Lung (tissue), 12 donors: ENCODE measurements around the gene SMARCA2. TPM values are rescaled to one million over a fixed set of nuclear protein-coding genes. Genes with fewer than 3 reads are reported as not detected.
A peak's percentile ranks its signal among the peaks of the same experiment; 100 is the strongest.

Source experiments
- ATAC-seq: fragments of 200-7000 bp; cut with Tn5 transposase; one replicate; pipeline ENCODE4 v1.9.1; 2020; ENCODE audit warnings: moderate number of reproducible peaks; ENCODE audit not compliant: insufficient read depth, low FRiP score
- DNase-seq, 3 donors: peaks; one replicate each; pipeline ENCODE4 v3.0.0-alpha.2; 2013 to 2017
- H3K27ac ChIP-seq, 2 donors: one replicate each; pipeline ENCODE4 v1.5.1; 2013; ENCODE audit warnings: mild to moderate bottlenecking in 2 of 2, moderate library complexity in 2 of 2, control low read depth in 1 of 2, inconsistent platforms in 1 of 2, low read depth in 1 of 2, low read length in 1 of 2
- H3K27me3 ChIP-seq, 3 donors: one replicate each; pipeline ENCODE4 v1.5.1; 2013; ENCODE audit warnings: low read length in 2 of 3; ENCODE audit not compliant: control insufficient read depth in 3 of 3, insufficient read depth in 3 of 3
- H3K36me3 ChIP-seq, 4 donors: one replicate each; pipeline ENCODE4 v1.5.1; 2013; ENCODE audit warnings: low read length in 4 of 4, mild to moderate bottlenecking in 1 of 4, moderate library complexity in 1 of 4; ENCODE audit not compliant: control insufficient read depth in 4 of 4, insufficient read depth in 4 of 4
- H3K4me1 ChIP-seq, 5 donors: one replicate each; pipeline ENCODE4 v1.5.1; 2013; ENCODE audit warnings: low read length in 5 of 5, mild to moderate bottlenecking in 2 of 5, moderate library complexity in 1 of 5; ENCODE audit not compliant: control insufficient read depth in 5 of 5, insufficient read depth in 5 of 5
- H3K4me3 ChIP-seq: one replicate; pipeline ENCODE4 v1.5.1; 2013; ENCODE audit warnings: mild to moderate bottlenecking, control low read depth, moderate library complexity
- H3K9ac ChIP-seq, 2 donors: one replicate each; pipeline ENCODE4 v1.5.1; 2013; ENCODE audit warnings: low read length in 2 of 2, control low read depth in 1 of 2; ENCODE audit not compliant: insufficient read depth in 1 of 2
- H3K9me3 ChIP-seq, 4 donors: one replicate each; pipeline ENCODE4 v1.5.1; 2013; ENCODE audit warnings: low read length in 3 of 4, mild to moderate bottlenecking in 1 of 4, moderate library complexity in 1 of 4; ENCODE audit not compliant: control insufficient read depth in 4 of 4, insufficient read depth in 3 of 4
- CTCF ChIP-seq: IDR thresholded peaks from 2 replicates; pipeline ENCODE4 v1.5.1; 2012; ENCODE audit warnings: mild to moderate bottlenecking; ENCODE audit errors: control extremely low read depth, extremely low read depth
- WGBS, 2 donors: extraction: QIAGEN DNeasy Blood & Tissue Kit; methylation state at CpG; one replicate each; pipeline ENCODE4 v1.1.7; 2013; 5-methylcytosine and 5-hydroxymethylcytosine counted together
- polyA plus RNA-seq, 2 donors: library from polyadenylated mRNA; stranded (reverse); fragments of 200-250 nt; gene quantifications; one replicate each; pipeline ENCODE4 v1.2.1, GENCODE V29; 2013
- total RNA-seq, 2 donors: library from RNA; depleted of rRNA in 1 of 2; stranded (reverse); fragments of >200 nt in 1 of 2; gene quantifications; one replicate each; pipeline ENCODE4 v1.2.1, GENCODE V29; 2014 to 2021
- donor health status: control.
- donor health status: control.
- donor health status: Bipolar disorder and iron deficiency.
- donor health status: healthy.
- donor health status: DM: yes; HTN: yes; CAD: no.

The SMARCA2 gene
- total and polyA plus RNA-seq, 4 donors: 30.0 to 196 (median 80.2) TPM

- TF ChIP-seq CTCF: peak; percentile 13
- Histone ChIP-seq H3K4me1 (peaks cover 0 to 7% (median 2%) of the 10 kb centered on the region in 5 donors), H3K36me3 (peaks cover 6 to 23% (median 16%) of the 10 kb centered on the region in 4 donors), H3K9ac (no peak overlapping the region), H3K9me3 (no peaks in the 10 kb centered on the region), H3K27me3 (no peaks in the 10 kb centered on the region), H3K27ac (no peak overlapping the region), H3K4me3 (no peak overlapping the region)
- 79 to 86% methylated on average over 7 of the region's 7 CpGs for WGBS, 2 donors
- ATAC-seq (no peak), DNase-seq (peak; percentile 34 to 41 (median 34))
Observed at GRCh38 chr9:2181792-2182191, 166.6 kb downstream of the SMARCA2 start.

- no peak for TF ChIP-seq CTCF
- no peak overlapping the region for H3K9ac ChIP-seq
- H3K27me3 ChIP-seq: no peaks in the 10 kb centered on the region
- no peak overlapping the region for H3K4me3 ChIP-seq
- no peaks in the 10 kb centered on the region for H3K4me1 ChIP-seq
- no peaks in the 10 kb centered on the region for H3K9me3 ChIP-seq
- ATAC-seq (no peak), DNase-seq (no peak)
- peaks cover 6 to 35% (median 28%) of the 10 kb centered on the region in 4 donors for H3K36me3 ChIP-seq
- 96 to 97% methylated on average over 14 of the region's 14 CpGs for WGBS, 2 donors
- H3K27ac ChIP-seq: no peak overlapping the region
Observed at GRCh38 chr9:2190939-2191608, 175.9 kb downstream of the SMARCA2 start.

- no peak for TF ChIP-seq CTCF
- Histone ChIP-seq H3K27ac (no peak overlapping the region), H3K4me3 (no peak overlapping the region), H3K9me3 (no peaks in the 10 kb centered on the region), H3K27me3 (no peaks in the 10 kb centered on the region), H3K36me3 (peaks cover 6 to 33% (median 25%) of the 10 kb centered on the region in 4 donors), H3K9ac (no peak overlapping the region), H3K4me1 (no peaks in the 10 kb centered on the region)
- no peak for ATAC-seq
- 82 to 88% methylated on average over 4 of the region's 4 CpGs for WGBS, 2 donors
- DNase-seq: no peak
Observed at GRCh38 chr9:2191609-2191972, 176.4 kb downstream of the SMARCA2 start.
